HT1080 (cell line): Measurements from ENCODE around the gene FBXW9. TPM values are rescaled to one million over a fixed set of nuclear protein-coding genes. Genes with fewer than 3 reads are reported as not detected.
"Not testable (repeated sequence)": the region's sequence is repeated elsewhere in the genome, so short reads cannot be mapped to it uniquely, and the experiment has no call there.

ENCODE experiments used
- DNase-seq: peaks from one replicate; pipeline ENCODE4 v3.0.0-alpha.2; 2015; ENCODE audit warnings: low read depth
- small RNA-seq: library from RNA; depleted of rRNA; stranded (forward); fragments of <200 nt; gene quantifications from one replicate; pipeline ENCODE3, GENCODE V24; 2014
- total RNA-seq: library from RNA; depleted of rRNA; stranded (reverse); fragments of >200 nt; shearing (Covaris generic); gene quantifications from 2 replicates; pipeline ENCODE4 v1.2.3, GENCODE V29; 2014; rRNA removed

FBXW9 gene
- total RNA-seq, 1 experiment from 2014 or later, result 22.2 TPM

- no peak for DNase-seq
Measured at GRCh38 chr19:12656899-12657571, 39.4 kb downstream of the FBXW9 start.

- DNase-seq, result no peak
Measured at GRCh38 chr19:12655546-12655945, 40.9 kb downstream of the FBXW9 start.

GRCh38 chr19:12652219-12652618 lies 44.2 kb downstream of the FBXW9 start:
- no peak for DNase-seq

GRCh38 chr19:12649941-12650340 lies 46.5 kb downstream of the FBXW9 start:
- DNase-seq, result no peak

GRCh38 chr19:12648088-12648487 lies 48.3 kb downstream of the FBXW9 start:
- DNase-seq, result no peak

GRCh38 chr19:12647490-12648071 lies 48.9 kb downstream of the FBXW9 start:
- no peak for DNase-seq

- no peak for DNase-seq
Measured at GRCh38 chr19:12647047-12647446, 49.4 kb downstream of the FBXW9 start.

GRCh38 chr19:12646551-12646950 lies 49.9 kb downstream of the FBXW9 start:
- no peak for DNase-seq

GRCh38 chr19:12643716-12644115 lies 52.7 kb downstream of the FBXW9 start:
- not testable (repeated sequence) for DNase-seq

GRCh38 chr19:12642506-12642905 lies 53.9 kb downstream of the FBXW9 start:
- DNase-seq, result no peak

- no peak for DNase-seq
Measured at GRCh38 chr19:12641456-12641855, 55.0 kb downstream of the FBXW9 start.

- peak; percentile 66 for DNase-seq
Measured at GRCh38 chr19:12639901-12640613, 56.4 kb downstream of the FBXW9 start.

Small RNAs within 50 kb of the gene (small RNA-seq; reads per million reads assigned to genes)
- gene SNORD41, result 117 reads per million, percentile 96 among the genes with 10 or more reads in this experiment

Other genes with a start within 250 kb of the FBXW9 start
- gene ZNF709, start 211.8 kb downstream of the FBXW9 start, total RNA-seq, result not detected in 2 replicates
- gene ZNF564, start 145.1 kb downstream of the FBXW9 start, total RNA-seq, result 1.8 and 1.9 TPM in 2 replicates
- gene ZNF490, start 85.8 kb downstream of the FBXW9 start, total RNA-seq, result 3.4 and 7.0 TPM in 2 replicates
- gene ZNF791, start 85.7 kb downstream of the FBXW9 start, total RNA-seq, result 19.9 and 20.5 TPM in 2 replicates
- 31.2 and 38.5 TPM in 2 replicates for gene MAN2B1, start 29.9 kb downstream of the FBXW9 start, total RNA-seq
- gene WDR83, start 29.8 kb downstream of the FBXW9 start, total RNA-seq, result 12.5 and 18.2 TPM in 2 replicates
- 90.0 and 103 TPM in 2 replicates for gene DHPS, start 14.8 kb downstream of the FBXW9 start, total RNA-seq
- gene GNG14, start 8.6 kb downstream of the FBXW9 start, total RNA-seq, result not detected in 2 replicates
- gene TNPO2, start 27.3 kb upstream of the FBXW9 start, total RNA-seq, result 11.8 and 19.1 TPM in 2 replicates
- 290 and 342 TPM in 2 replicates for gene TRIR, start 38.1 kb upstream of the FBXW9 start, total RNA-seq
- 138 and 140 TPM in 2 replicates for gene GET3, start 40.9 kb upstream of the FBXW9 start, total RNA-seq
- not detected in 2 replicates for gene BEST2, start 55.2 kb upstream of the FBXW9 start, total RNA-seq
- gene HOOK2, start 78.9 kb upstream of the FBXW9 start, total RNA-seq, result 4.7 and 6.9 TPM in 2 replicates
- 33.9 and 38.1 TPM in 2 replicates for gene JUNB, start 94.9 kb upstream of the FBXW9 start, total RNA-seq
- gene PRDX2, start 105.2 kb upstream of the FBXW9 start, total RNA-seq, result 88.6 and 94.3 TPM in 2 replicates
- not detected in 2 replicates for gene THSD8, start 105.4 kb upstream of the FBXW9 start, total RNA-seq
- gene RNASEH2A, start 110.0 kb upstream of the FBXW9 start, total RNA-seq, result 52.9 and 68.6 TPM in 2 replicates
- gene RTBDN, start 137.9 kb upstream of the FBXW9 start, total RNA-seq, result not detected in 2 replicates
- 1.9 and 3.2 TPM in 2 replicates for gene MAST1, start 141.9 kb upstream of the FBXW9 start, total RNA-seq
- gene DNASE2, start 184.8 kb upstream of the FBXW9 start, total RNA-seq, result 0.70 and 0.74 TPM in 2 replicates
- gene KLF1, start 190.6 kb upstream of the FBXW9 start, total RNA-seq, result not detected in 2 replicates
- 29.0 and 29.7 TPM in 2 replicates for gene GCDH, start 194.5 kb upstream of the FBXW9 start, total RNA-seq
- 0.24 TPM in 1 of 2 replicates, not detected in the other for gene SYCE2, start 222.7 kb upstream of the FBXW9 start, total RNA-seq
- gene FARSA, start 237.1 kb upstream of the FBXW9 start, total RNA-seq, result 192 and 239 TPM in 2 replicates
- 1,453 and 1,684 TPM in 2 replicates for gene CALR, start 242.0 kb upstream of the FBXW9 start, total RNA-seq
- 178 and 212 TPM in 2 replicates for gene RAD23A, start 249.2 kb upstream of the FBXW9 start, total RNA-seq